Panc1 (cell line): Measurements from ENCODE around the gene LIPC. TPM values are rescaled to one million over a fixed set of nuclear protein-coding genes. Genes with fewer than 3 reads are reported as not detected.

Experiments used
- ATAC-seq: fragments of 200-7000 bp; cut with Tn5 transposase; 2 replicates; pipeline ENCODE4 v1.9.1; 2020; ENCODE audit warnings: mild to moderate bottlenecking, moderate library complexity
- BruUV-seq: library from RNA; stranded (reverse); fragments of 400-500 nt; replicated peaks from 2 replicates; lab custom pipeline; 2021; lab: Mats Ljungman, UMichigan
- CTCF ChIA-PET: fragments of 300-600 bp; sonication (Branson Sonifier 250); formaldehyde crosslinking; loops from one replicate; lab custom pipeline; 2022; ENCODE audit warnings: antibody characterized with exemption; lab: Charles Lee
- POLR2A ChIA-PET: fragments of 300-600 bp; sonication (Branson Sonifier 250); formaldehyde crosslinking; loops from one replicate; lab custom pipeline; 2022; ENCODE audit warnings: antibody characterized with exemption; lab: Charles Lee
- DNase-seq: peaks from one replicate; pipeline ENCODE4 v3.0.0-alpha.2; 2010; ENCODE audit warnings: low read depth, low spot score
- H3K27ac ChIP-seq: 2 replicates; pipeline ENCODE4 v1.5.1; 2011; ENCODE audit warnings: mild to moderate bottlenecking, low read length, inconsistent platforms
- H3K27me3 ChIP-seq: fragments of 200-500 bp; sonication (Bioruptor generic); 2 replicates; pipeline ENCODE4 v1.6.0; 2014; ENCODE audit warnings: low read length, inconsistent platforms; ENCODE audit not compliant: control insufficient read depth, insufficient read depth
- H3K36me3 ChIP-seq: fragments of 200-500 bp; sonication (Bioruptor generic); 2 replicates; pipeline ENCODE4 v1.5.1; 2014; ENCODE audit warnings: inconsistent platforms, mild to moderate bottlenecking, low read length, moderate library complexity; ENCODE audit not compliant: control insufficient read depth, insufficient read depth
- H3K4me1 ChIP-seq: 2 replicates; pipeline ENCODE4 v1.5.1; 2011; ENCODE audit warnings: inconsistent platforms, mild to moderate bottlenecking, low read length, moderate library complexity; ENCODE audit not compliant: control insufficient read depth, insufficient read depth
- H3K4me3 ChIP-seq, 2 experiments: 2 replicates each; pipeline ENCODE4 v1.5.1; 2011 to 2012; ENCODE audit warnings: low read depth in 2 of 2, low read length in 2 of 2, mild to moderate bottlenecking in 2 of 2, inconsistent platforms in 1 of 2, moderate library complexity in 1 of 2
- H3K9me3 ChIP-seq: fragments of 200-500 bp; sonication (Bioruptor generic); 2 replicates; pipeline ENCODE4 v1.5.1; 2014; ENCODE audit warnings: low read depth, mild to moderate bottlenecking, inconsistent platforms, low read length, moderate library complexity; ENCODE audit not compliant: control insufficient read depth, insufficient read depth
- POLR2AphosphoS5 ChIP-seq: IDR thresholded peaks from 2 replicates; pipeline ENCODE4 v1.6.1; 2012; ENCODE audit warnings: mild to moderate bottlenecking, low read depth, low read length, moderate library complexity
- SIN3A ChIP-seq: IDR thresholded peaks from 2 replicates; pipeline ENCODE4 v1.6.1; 2012; ENCODE audit warnings: low read depth, mild to moderate bottlenecking, low read length, moderate library complexity, borderline replicate concordance; ENCODE audit not compliant: insufficient read depth
- TCF7L2 ChIP-seq: IDR thresholded peaks from 2 replicates; pipeline ENCODE4 v1.6.1; 2011; ENCODE audit warnings: mild to moderate bottlenecking, low read depth, low read length, inconsistent platforms
- in situ Hi-C: cut with HindIII; loops from 2 replicates; pipeline ENCODE4 v1.10.0; 2016; ENCODE audit warnings: low sequenced_read_pairs, low pct_unique_long_range_greater_than_20kb
- intact Hi-C: fragments of 100-400 bp; cut with micrococcal nuclease; formaldehyde crosslinking; loops from one replicate; pipeline ENCODE4 v1.10.0; 2022; ENCODE audit not compliant: unreplicated experiment
- total RNA-seq: library from RNA; stranded (reverse); gene quantifications from one replicate; pipeline ENCODE4 v1.2.1, GENCODE V29; 2021; ENCODE audit not compliant: unreplicated experiment
- TF ChIP-seq, protein P1 (sequence below): fragments of 450-650 bp; IDR thresholded peaks from 2 replicates; pipeline ENCODE4 v1.5.1; 2017; ENCODE audit warnings: mild to moderate bottlenecking
- TF ChIP-seq, protein P2 (sequence below), 2 experiments: IDR thresholded peaks; 2 replicates each; pipeline ENCODE4 v1.6.1; 2011 to 2012; ENCODE audit warnings: low read depth in 2 of 2, control low read depth in 1 of 2, low read length in 1 of 2, mild to moderate bottlenecking in 1 of 2, moderate library complexity in 1 of 2; ENCODE audit not compliant: insufficient read depth in 1 of 2

The LIPC gene
- total RNA-seq, 1 experiment from 2014 or later = not detected

DNA sequence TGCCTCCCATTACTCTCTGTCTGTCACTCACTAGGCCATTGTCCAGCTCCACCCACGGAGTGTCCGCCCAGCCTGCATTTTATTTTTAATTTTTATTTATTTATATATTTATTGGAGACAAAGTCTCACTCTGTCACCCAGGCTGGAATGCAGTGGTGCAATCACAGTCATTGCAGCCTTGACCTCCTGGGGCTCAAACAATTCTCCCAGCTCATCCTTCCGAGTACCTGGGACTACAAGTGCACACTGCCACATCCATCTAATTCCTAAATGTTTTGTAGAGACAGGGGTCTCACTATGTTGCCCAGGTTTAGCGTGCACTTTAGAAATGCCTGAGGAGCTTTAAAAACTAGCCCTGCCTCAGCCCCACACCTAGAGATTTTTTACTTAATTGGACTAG lies 141.5 kb downstream of the LIPC start:
- DNase-seq (no peak), ATAC-seq (no peak)
- CTCF ChIA-PET = no interaction called here
- Histone ChIP-seq H3K4me3 (no peak overlapping the region), H3K27me3 (no peaks in the 10 kb centered on the region; the same call in 1 of the 2 replicates), H3K36me3 (no peaks in the 10 kb centered on the region), H3K27ac (no peak overlapping the region), H3K9me3 (no peaks in the 10 kb centered on the region), H3K4me1 (no peaks in the 10 kb centered on the region)
- POLR2A ChIA-PET = no interaction called here
- intact Hi-C loops (no loop called here), in situ Hi-C loops (no loop called here)
- TF ChIP-seq POLR2AphosphoS5 (no peak), TCF7L2 (no peak), SIN3A (no peak)
- TF ChIP-seq, protein P1, sequence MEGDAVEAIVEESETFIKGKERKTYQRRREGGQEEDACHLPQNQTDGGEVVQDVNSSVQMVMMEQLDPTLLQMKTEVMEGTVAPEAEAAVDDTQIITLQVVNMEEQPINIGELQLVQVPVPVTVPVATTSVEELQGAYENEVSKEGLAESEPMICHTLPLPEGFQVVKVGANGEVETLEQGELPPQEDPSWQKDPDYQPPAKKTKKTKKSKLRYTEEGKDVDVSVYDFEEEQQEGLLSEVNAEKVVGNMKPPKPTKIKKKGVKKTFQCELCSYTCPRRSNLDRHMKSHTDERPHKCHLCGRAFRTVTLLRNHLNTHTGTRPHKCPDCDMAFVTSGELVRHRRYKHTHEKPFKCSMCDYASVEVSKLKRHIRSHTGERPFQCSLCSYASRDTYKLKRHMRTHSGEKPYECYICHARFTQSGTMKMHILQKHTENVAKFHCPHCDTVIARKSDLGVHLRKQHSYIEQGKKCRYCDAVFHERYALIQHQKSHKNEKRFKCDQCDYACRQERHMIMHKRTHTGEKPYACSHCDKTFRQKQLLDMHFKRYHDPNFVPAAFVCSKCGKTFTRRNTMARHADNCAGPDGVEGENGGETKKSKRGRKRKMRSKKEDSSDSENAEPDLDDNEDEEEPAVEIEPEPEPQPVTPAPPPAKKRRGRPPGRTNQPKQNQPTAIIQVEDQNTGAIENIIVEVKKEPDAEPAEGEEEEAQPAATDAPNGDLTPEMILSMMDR = no peak
- TF ChIP-seq, protein P2, sequence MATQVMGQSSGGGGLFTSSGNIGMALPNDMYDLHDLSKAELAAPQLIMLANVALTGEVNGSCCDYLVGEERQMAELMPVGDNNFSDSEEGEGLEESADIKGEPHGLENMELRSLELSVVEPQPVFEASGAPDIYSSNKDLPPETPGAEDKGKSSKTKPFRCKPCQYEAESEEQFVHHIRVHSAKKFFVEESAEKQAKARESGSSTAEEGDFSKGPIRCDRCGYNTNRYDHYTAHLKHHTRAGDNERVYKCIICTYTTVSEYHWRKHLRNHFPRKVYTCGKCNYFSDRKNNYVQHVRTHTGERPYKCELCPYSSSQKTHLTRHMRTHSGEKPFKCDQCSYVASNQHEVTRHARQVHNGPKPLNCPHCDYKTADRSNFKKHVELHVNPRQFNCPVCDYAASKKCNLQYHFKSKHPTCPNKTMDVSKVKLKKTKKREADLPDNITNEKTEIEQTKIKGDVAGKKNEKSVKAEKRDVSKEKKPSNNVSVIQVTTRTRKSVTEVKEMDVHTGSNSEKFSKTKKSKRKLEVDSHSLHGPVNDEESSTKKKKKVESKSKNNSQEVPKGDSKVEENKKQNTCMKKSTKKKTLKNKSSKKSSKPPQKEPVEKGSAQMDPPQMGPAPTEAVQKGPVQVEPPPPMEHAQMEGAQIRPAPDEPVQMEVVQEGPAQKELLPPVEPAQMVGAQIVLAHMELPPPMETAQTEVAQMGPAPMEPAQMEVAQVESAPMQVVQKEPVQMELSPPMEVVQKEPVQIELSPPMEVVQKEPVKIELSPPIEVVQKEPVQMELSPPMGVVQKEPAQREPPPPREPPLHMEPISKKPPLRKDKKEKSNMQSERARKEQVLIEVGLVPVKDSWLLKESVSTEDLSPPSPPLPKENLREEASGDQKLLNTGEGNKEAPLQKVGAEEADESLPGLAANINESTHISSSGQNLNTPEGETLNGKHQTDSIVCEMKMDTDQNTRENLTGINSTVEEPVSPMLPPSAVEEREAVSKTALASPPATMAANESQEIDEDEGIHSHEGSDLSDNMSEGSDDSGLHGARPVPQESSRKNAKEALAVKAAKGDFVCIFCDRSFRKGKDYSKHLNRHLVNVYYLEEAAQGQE (IDR thresholded peaks at IDR 0.05; ENCODE audit: insufficient read depth in 1 of 2, low read depth in 2 of 2, low read length in 1 of 2) = no peak
- BruUV-seq = no TSS peak

DNA sequence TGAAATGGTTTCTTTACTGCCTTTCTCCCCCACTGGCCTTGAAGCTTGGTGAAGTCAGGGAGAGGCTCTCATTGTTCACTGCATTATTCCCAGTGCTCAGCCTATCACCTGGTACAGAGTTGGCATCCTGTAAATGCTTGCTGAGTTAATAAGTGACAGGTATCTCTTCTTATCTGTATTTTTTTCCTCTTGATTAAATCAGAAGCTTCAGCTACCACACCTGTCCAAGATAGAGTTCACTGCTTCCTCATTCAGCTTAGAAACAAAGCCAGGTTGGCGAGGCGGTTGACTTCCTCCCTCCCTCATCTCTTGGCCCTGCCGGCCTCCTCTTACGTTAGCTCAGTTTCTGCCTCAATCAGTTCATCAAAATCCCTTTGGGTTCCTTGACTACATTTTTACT lies 142.8 kb downstream of the LIPC start:
- BruUV-seq = no TSS peak
- CTCF ChIA-PET = no interaction called here

More for the DNA sequence above, 142.8 kb downstream of the LIPC start:
- no peaks in the 10 kb centered on the region for H3K36me3 ChIP-seq
- no peaks in the 10 kb centered on the region for H3K4me1 ChIP-seq
- H3K4me3 ChIP-seq = no peak overlapping the region
- H3K27me3 ChIP-seq = no peaks in the 10 kb centered on the region
- POLR2A ChIA-PET = interaction anchor here (0.6 kb wide), 1 partner anchor 120 kb away, joined by 4 read pairs; no protein-coding TSS in a partner anchor
- ATAC-seq (no peak; the same call in 1 of the 2 replicates), DNase-seq (no peak)
- H3K9me3 ChIP-seq = no peaks in the 10 kb centered on the region
- TF ChIP-seq POLR2AphosphoS5 (no peak), TCF7L2 (no peak)
- TF ChIP-seq, protein P1 = no peak
- in situ Hi-C loops (no loop called here), intact Hi-C loops (no loop called here)
- no peak overlapping the region for H3K27ac ChIP-seq
